ENCODE data around the gene STARD3NL.

GRCh38 chr7:38229884-38230642 lies 52.0 kb downstream of the STARD3NL start:
- TF ChIP-seq EZH2 (IDR thresholded peaks at IDR 0.05; ENCODE audit: insufficient read depth, poor library complexity, severe bottlenecking) (no peak), EZH2phosphoT487 (IDR thresholded peaks at IDR 0.05; ENCODE audit: insufficient read depth, low read depth) (no peak)

All from GM23248 (cell line).